Astrocyte of the cerebellum (primary cell): Measurements from ENCODE around the gene PSMD3.

Experiments used
- DNase-seq: peaks from one replicate; pipeline ENCODE4 v3.0.0-alpha.2; 2011; ENCODE audit warnings: low read depth
- H3K4me3 ChIP-seq: 2 replicates; pipeline ENCODE4 v1.5.1; 2011; ENCODE audit warnings: mild to moderate bottlenecking, low read depth, low read length, moderate library complexity
- in situ Hi-C: cut with HindIII; loops from 2 replicates; pipeline ENCODE4 v1.10.0; 2017; ENCODE audit warnings: low sequenced_read_pairs
- TF ChIP-seq, protein P1 (sequence below): IDR thresholded peaks from 2 replicates; pipeline ENCODE4 v1.5.1; 2012; ENCODE audit warnings: low read length, low read depth, moderate library complexity, mild to moderate bottlenecking; ENCODE audit errors: missing control alignments

Gene PSMD3

DNA sequence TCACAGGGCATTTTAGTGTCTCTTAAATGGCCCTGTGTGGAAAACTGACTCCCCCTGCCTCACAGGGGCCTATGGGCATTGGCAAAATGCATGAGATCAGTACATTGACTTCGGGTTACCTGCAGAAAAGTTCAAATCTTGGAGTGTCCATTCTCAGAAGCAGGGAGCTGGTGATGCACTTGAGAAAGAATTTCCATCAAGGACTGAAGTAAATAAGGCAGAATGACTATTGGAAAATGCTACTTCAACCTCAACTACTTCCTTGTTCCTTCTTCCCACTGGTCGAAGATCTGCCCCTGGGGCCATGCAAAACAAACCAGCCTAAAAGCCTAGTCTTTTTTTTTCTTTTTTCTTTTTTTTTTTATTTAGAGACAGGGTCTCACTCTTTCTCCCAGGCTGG lies 31.6 kb upstream of the PSMD3 start:
- TF ChIP-seq, protein P1, sequence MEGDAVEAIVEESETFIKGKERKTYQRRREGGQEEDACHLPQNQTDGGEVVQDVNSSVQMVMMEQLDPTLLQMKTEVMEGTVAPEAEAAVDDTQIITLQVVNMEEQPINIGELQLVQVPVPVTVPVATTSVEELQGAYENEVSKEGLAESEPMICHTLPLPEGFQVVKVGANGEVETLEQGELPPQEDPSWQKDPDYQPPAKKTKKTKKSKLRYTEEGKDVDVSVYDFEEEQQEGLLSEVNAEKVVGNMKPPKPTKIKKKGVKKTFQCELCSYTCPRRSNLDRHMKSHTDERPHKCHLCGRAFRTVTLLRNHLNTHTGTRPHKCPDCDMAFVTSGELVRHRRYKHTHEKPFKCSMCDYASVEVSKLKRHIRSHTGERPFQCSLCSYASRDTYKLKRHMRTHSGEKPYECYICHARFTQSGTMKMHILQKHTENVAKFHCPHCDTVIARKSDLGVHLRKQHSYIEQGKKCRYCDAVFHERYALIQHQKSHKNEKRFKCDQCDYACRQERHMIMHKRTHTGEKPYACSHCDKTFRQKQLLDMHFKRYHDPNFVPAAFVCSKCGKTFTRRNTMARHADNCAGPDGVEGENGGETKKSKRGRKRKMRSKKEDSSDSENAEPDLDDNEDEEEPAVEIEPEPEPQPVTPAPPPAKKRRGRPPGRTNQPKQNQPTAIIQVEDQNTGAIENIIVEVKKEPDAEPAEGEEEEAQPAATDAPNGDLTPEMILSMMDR = no peak
- H3K4me3 ChIP-seq = no peak overlapping the region
- no peak for DNase-seq
- in situ Hi-C loops = no loop called here

DNA sequence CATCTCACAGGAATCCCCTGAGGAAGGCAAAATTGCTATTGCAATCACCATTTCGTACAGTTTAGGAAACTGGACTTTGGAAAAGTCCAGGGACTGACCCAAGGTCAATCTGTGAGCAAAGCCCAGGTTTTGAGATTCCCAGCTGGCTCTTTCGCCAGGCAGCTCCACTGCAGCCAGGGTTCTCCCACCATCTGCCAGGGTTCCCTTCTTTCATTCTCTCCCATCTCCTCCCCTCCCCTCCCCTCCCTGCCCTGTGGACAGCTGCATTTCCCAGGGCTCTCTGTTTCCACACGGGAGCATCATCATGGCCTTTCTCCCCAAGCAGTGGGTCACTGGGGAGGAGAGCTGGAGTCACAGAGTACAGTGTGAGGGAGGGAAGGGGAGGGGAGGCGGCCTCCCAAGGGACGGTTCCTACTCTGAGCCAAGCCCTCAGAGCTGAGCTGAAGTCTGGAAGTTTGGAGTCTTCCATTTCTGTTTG lies 29.7 kb upstream of the PSMD3 start:
- TF ChIP-seq, protein P1 = no peak
- DNase-seq = no peak
- no peak overlapping the region for H3K4me3 ChIP-seq

GRCh38 chr17:39951924-39952679 lies 28.5 kb upstream of the PSMD3 start:
- TF ChIP-seq, protein P1 = no peak
- peak overlapping the region; percentile 36 for H3K4me3 ChIP-seq
- in situ Hi-C loops = no loop called here

More for the DNA sequence above, 29.7 kb upstream of the PSMD3 start:
- in situ Hi-C loops = no loop called here

DNA sequence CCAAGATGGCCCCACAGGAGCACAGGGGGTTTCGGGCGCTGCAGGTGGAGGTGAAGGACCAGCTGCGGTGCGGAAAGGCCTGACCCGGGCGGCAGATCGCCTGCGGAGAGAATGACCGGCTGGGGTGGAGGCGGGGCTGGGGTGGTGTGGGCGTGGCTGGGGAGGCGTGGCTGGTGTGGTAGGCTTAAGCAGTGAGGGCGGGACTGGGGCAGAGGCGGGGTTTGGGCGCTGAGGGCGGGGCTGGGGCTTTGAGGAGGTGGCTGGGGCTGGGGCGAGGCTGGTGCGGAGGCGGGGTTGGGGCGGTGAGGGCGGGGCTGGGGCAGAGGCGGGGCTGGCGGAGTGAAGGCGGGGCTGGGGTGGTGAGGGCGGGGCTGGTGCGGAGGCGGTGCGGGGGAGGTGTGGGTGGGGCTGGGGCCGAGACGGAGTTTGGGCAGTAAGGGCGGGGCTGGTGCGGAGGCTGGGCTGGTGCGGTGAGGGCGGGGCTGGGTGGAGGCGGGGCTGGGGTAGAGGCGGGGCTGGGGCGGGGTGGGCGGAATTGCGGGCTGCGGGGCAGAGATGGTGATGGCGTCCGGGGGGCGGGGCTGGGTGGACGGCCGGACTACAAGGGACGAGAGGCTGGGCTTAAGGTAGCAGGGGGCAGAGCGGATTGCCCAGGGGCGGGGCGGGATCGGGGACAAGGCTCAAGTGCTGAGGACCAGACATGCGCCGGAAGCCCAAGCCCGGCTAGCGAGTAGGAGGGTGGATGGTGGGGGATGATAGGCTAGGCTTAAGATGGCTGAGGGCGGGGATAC lies 27.7 kb upstream of the PSMD3 start:
- in situ Hi-C loops = no loop called here
- TF ChIP-seq, protein P1 = no peak
- H3K4me3 ChIP-seq = peak overlapping the region; percentile 36
- peak; percentile 86 for DNase-seq

More at GRCh38 chr17:39951924-39952679, 28.5 kb upstream of the PSMD3 start:
- no peak for DNase-seq

DNA sequence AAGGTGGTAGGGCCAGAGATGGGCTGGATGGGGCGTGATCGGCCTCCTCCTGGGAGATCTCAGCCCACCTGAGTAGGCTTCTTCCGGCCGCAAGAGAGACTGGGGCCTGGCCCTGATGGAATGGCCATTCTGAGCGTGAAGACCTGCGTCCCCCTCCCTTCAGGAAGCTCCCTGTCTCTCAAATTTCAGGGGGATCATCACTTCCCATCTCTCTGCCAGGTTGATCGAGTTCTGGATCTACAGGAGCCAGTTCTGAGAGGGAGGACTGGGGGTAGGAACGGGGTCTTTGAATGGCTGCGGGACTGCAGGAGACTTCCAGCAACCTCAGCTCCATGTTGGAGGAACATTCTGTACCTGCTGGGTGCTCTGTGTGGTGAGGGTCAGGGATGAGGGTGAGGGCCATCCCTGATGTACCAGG lies 27.1 kb upstream of the PSMD3 start:
- in situ Hi-C loops = no loop called here
- TF ChIP-seq, protein P1 = no peak
- peak overlapping the region; percentile 36 for H3K4me3 ChIP-seq
- DNase-seq = no peak

DNA sequence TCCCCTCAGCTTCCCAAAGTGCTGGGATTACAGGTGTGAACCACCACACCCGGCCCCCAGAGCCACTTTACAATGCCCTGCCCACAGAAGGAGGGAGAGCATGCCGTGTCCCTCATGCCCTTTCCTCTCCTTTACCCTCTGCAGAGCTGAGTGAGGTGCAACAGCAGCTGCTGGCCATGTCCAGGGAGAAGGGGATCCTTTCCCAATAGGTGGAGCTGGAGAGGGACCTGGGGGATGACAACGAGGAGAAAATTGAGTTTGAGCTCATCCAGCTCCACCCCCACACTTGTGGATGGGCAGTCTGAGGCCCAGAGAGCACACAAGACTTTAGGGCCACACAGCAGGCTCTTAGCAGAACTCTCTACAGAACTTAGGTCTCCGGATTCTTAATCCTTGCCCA lies 25.7 kb upstream of the PSMD3 start:
- DNase-seq = no peak
- H3K4me3 ChIP-seq = no peak overlapping the region
- TF ChIP-seq, protein P1 = no peak
- in situ Hi-C loops = no loop called here
